GM23248 (cell line): Measurements from ENCODE around the gene PTP4A2. TPM values are rescaled to one million over a fixed set of nuclear protein-coding genes. Genes with fewer than 3 reads are reported as not detected.

Experiments
- DNase-seq: peaks from one replicate; pipeline ENCODE4 v3.0.0-alpha.2; 2015
- H2AFZ ChIP-seq: fragments of 200-600 bp; sonication (generic); 2 replicates; pipeline ENCODE4 v1.6.1; 2016; ENCODE audit warnings: antibody characterized with exemption
- H3F3A ChIP-seq: fragments of 200-600 bp; sonication (generic); 2 replicates; pipeline ENCODE4 v1.6.1; 2016; ENCODE audit warnings: mild to moderate bottlenecking, antibody characterized with exemption, mixed run types; ENCODE audit not compliant: insufficient read depth
- H3K27ac ChIP-seq: fragments of 200-600 bp; sonication (generic); 2 replicates; pipeline ENCODE4 v1.5.1; 2016; ENCODE audit warnings: mild to moderate bottlenecking
- H3K27me3 ChIP-seq: fragments of 200-600 bp; sonication (generic); replicated peaks from 2 replicates; pipeline ENCODE4 v1.6.1; 2016; ENCODE audit warnings: mild to moderate bottlenecking; ENCODE audit not compliant: insufficient read depth
- H3K36me3 ChIP-seq: fragments of 200-600 bp; sonication (generic); 2 replicates; pipeline ENCODE4 v1.6.1; 2016; ENCODE audit warnings: low read depth, mild to moderate bottlenecking
- H3K4me1 ChIP-seq: fragments of 200-600 bp; sonication (generic); 2 replicates; pipeline ENCODE4 v1.6.1; 2016; ENCODE audit warnings: mild to moderate bottlenecking; ENCODE audit not compliant: insufficient read depth
- H3K4me2 ChIP-seq: fragments of 200-600 bp; sonication (generic); one replicate; pipeline ENCODE4 v1.6.1; 2016; ENCODE audit warnings: mild to moderate bottlenecking; ENCODE audit not compliant: unreplicated experiment
- H3K4me3 ChIP-seq: fragments of 200-600 bp; sonication (generic); 2 replicates; pipeline ENCODE4 v1.5.1; 2016; ENCODE audit warnings: mild to moderate bottlenecking
- H3K79me2 ChIP-seq: fragments of 200-600 bp; sonication (generic); 2 replicates; pipeline ENCODE4 v1.6.1; 2016; ENCODE audit warnings: mild to moderate bottlenecking; ENCODE audit not compliant: insufficient read depth
- H3K9ac ChIP-seq: fragments of 200-600 bp; sonication (generic); 2 replicates; pipeline ENCODE4 v1.6.1; 2016; ENCODE audit warnings: mild to moderate bottlenecking
- H3K9me2 ChIP-seq: fragments of 200-600 bp; sonication (generic); 2 replicates; pipeline ENCODE4 v1.6.1; 2016; ENCODE audit warnings: mixed run types, mild to moderate bottlenecking, moderate library complexity; ENCODE audit not compliant: insufficient read depth
- H3K9me3 ChIP-seq: fragments of 200-600 bp; sonication (generic); one replicate; pipeline ENCODE4 v1.6.1; 2017; ENCODE audit warnings: low read depth
- H4K20me1 ChIP-seq: fragments of 200-600 bp; sonication (generic); 2 replicates; pipeline ENCODE4 v1.6.0; 2016; ENCODE audit not compliant: insufficient read depth
- EZH2 ChIP-seq: fragments of 200-600 bp; sonication (generic); IDR thresholded peaks from 2 replicates; pipeline ENCODE4 v1.6.1; 2018; ENCODE audit warnings: antibody characterized with exemption, mild to moderate bottlenecking; ENCODE audit not compliant: insufficient read depth, poor library complexity, severe bottlenecking
- EZH2phosphoT487 ChIP-seq: fragments of 200-600 bp; sonication (generic); IDR thresholded peaks from 2 replicates; pipeline ENCODE4 v1.6.1; 2018; ENCODE audit warnings: antibody characterized with exemption, moderate library complexity, mild to moderate bottlenecking, low read depth; ENCODE audit not compliant: insufficient read depth
- WGBS, 2 experiments: methylation state at CpG; one replicate each; pipeline ENCODE4 v1.1.6; 2015 to 2017; ENCODE audit warnings: low lambda C conversion rate in 2 of 2, low coverage in 1 of 2; ENCODE audit errors: missing lambda C conversion rate in 2 of 2; 5-methylcytosine and 5-hydroxymethylcytosine counted together
- in situ Hi-C: fragments of 300-500 bp; cut with MboI; formaldehyde crosslinking; loops from 2 replicates; pipeline ENCODE4 v1.15.0; 2020
- polyA plus RNA-seq: library from polyadenylated mRNA; unstranded; fragments of >200 nt; fragmentation: Nextera tagmentation; extraction: Ambion mirVana; gene quantifications from 2 replicates; pipeline ENCODE4 v1.2.1, GENCODE V29; 2016
- total RNA-seq: library from RNA; depleted of rRNA; stranded (reverse); fragments of >200 nt; shearing (Covaris generic); gene quantifications from 2 replicates; pipeline ENCODE4 v1.2.3, GENCODE V29; 2014

PTP4A2 gene
- total and polyA plus RNA-seq, 2 experiments from 2014 or later = 292 to 379 TPM

GRCh38 chr1:31879981-31880608 lies 58.1 kb downstream of the PTP4A2 start:
- H3F3A ChIP-seq = no peaks in the 10 kb centered on the region
- no peak overlapping the region for H3K4me3 ChIP-seq
- H3K27ac ChIP-seq = no peak overlapping the region
- no peaks in the 10 kb centered on the region for H3K4me1 ChIP-seq
- no peaks in the 10 kb centered on the region for H3K36me3 ChIP-seq
- H3K4me2 ChIP-seq = no peak overlapping the region
- TF ChIP-seq EZH2phosphoT487 = no peak
- TF ChIP-seq EZH2 = no peak
- H3K9me3 ChIP-seq = no peaks in the 10 kb centered on the region
- no peaks in the 10 kb centered on the region for H3K9me2 ChIP-seq
- no peak overlapping the region for H3K9ac ChIP-seq
- no peaks in the 10 kb centered on the region for H3K27me3 ChIP-seq
- in situ Hi-C loops = no loop called here
- no peaks in the 10 kb centered on the region for H4K20me1 ChIP-seq
- H2AFZ ChIP-seq = no peak overlapping the region
- H3K79me2 ChIP-seq = no peaks in the 10 kb centered on the region
- DNase-seq = no peak
- WGBS, 2 experiments = 62 to 69% methylated on average over 4 of the region's 4 CpGs

GRCh38 chr1:31878058-31878457 lies 60.1 kb downstream of the PTP4A2 start:
- TF ChIP-seq EZH2phosphoT487 = no peak
- no peak for TF ChIP-seq EZH2
- no peak overlapping the region for H2AFZ ChIP-seq
- no peak overlapping the region for H3K9ac ChIP-seq
- H3K27me3 ChIP-seq = no peaks in the 10 kb centered on the region
- H3K4me2 ChIP-seq = no peak overlapping the region
- H3K4me1 ChIP-seq = no peaks in the 10 kb centered on the region
- H3K36me3 ChIP-seq = no peaks in the 10 kb centered on the region
- H4K20me1 ChIP-seq = no peaks in the 10 kb centered on the region
- H3K9me3 ChIP-seq = no peaks in the 10 kb centered on the region
- in situ Hi-C loops = no loop called here
- no peak overlapping the region for H3K27ac ChIP-seq
- no peak for DNase-seq
- 69 to 72% methylated on average over 4 to 6 of the region's 6 CpGs for WGBS, 2 experiments
- H3F3A ChIP-seq = no peaks in the 10 kb centered on the region
- H3K9me2 ChIP-seq = no peaks in the 10 kb centered on the region
- H3K79me2 ChIP-seq = no peaks in the 10 kb centered on the region
- H3K4me3 ChIP-seq = no peak overlapping the region

GRCh38 chr1:31877544-31877943 lies 60.6 kb downstream of the PTP4A2 start:
- no peak for DNase-seq
- H2AFZ ChIP-seq = no peak overlapping the region
- no peaks in the 10 kb centered on the region for H3K9me3 ChIP-seq
- no peak overlapping the region for H3K9ac ChIP-seq
- no peaks in the 10 kb centered on the region for H3K27me3 ChIP-seq
- H3K4me3 ChIP-seq = no peak overlapping the region
- no peaks in the 10 kb centered on the region for H3K36me3 ChIP-seq
- H3K9me2 ChIP-seq = no peaks in the 10 kb centered on the region
- no peaks in the 10 kb centered on the region for H3F3A ChIP-seq
- 84 to 91% methylated on average over 4 of the region's 4 CpGs for WGBS, 2 experiments
- no peak overlapping the region for H3K4me2 ChIP-seq
- in situ Hi-C loops = no loop called here
- TF ChIP-seq EZH2 = no peak
- TF ChIP-seq EZH2phosphoT487 = no peak
- H3K79me2 ChIP-seq = no peaks in the 10 kb centered on the region
- no peak overlapping the region for H3K27ac ChIP-seq
- H3K4me1 ChIP-seq = no peaks in the 10 kb centered on the region
- H4K20me1 ChIP-seq = no peaks in the 10 kb centered on the region

GRCh38 chr1:31875636-31876236 lies 62.4 kb downstream of the PTP4A2 start:
- no peaks in the 10 kb centered on the region for H3K9me3 ChIP-seq
- H3F3A ChIP-seq = no peaks in the 10 kb centered on the region
- no peaks in the 10 kb centered on the region for H3K79me2 ChIP-seq
- H3K27ac ChIP-seq = no peak overlapping the region
- no peak overlapping the region for H3K4me2 ChIP-seq
- H3K9ac ChIP-seq = no peak overlapping the region
- no peaks in the 10 kb centered on the region for H3K4me1 ChIP-seq
- TF ChIP-seq EZH2 = no peak
- no peak for TF ChIP-seq EZH2phosphoT487
- no peaks in the 10 kb centered on the region for H3K9me2 ChIP-seq
- WGBS, 2 experiments = 83% methylated on average over 11 of the region's 11 CpGs
- H3K4me3 ChIP-seq = no peak overlapping the region
- H3K27me3 ChIP-seq = no peaks in the 10 kb centered on the region
- H4K20me1 ChIP-seq = no peaks in the 10 kb centered on the region
- H3K36me3 ChIP-seq = no peaks in the 10 kb centered on the region
- no peak for DNase-seq
- in situ Hi-C loops = no loop called here
- no peak overlapping the region for H2AFZ ChIP-seq
